Endothelial cell of umbilical vein (primary cell): ENCODE data around the gene KDM4C. TPM values are rescaled to one million over a fixed set of nuclear protein-coding genes. Genes with fewer than 3 reads are reported as not detected.

ENCODE experiments used
- BruUV-seq: library from RNA; stranded (reverse); fragments of 400-500 nt; replicated peaks from 2 replicates; lab custom pipeline; 2021; lab: Mats Ljungman, UMichigan
- CTCF ChIA-PET: fragments of 300-600, 350-600 bp; sonication (Branson Sonifier 250); formaldehyde crosslinking; loops from one replicate; lab custom pipeline; 2021; ENCODE audit warnings: antibody characterized with exemption, inconsistent platforms; lab: Charles Lee
- POLR2A ChIA-PET: fragments of 300-600, 350-600 bp; sonication (Branson Sonifier 250); formaldehyde crosslinking; loops from one replicate; lab custom pipeline; 2021; ENCODE audit warnings: antibody characterized with exemption, inconsistent platforms; lab: Charles Lee
- DNase-seq: peaks from one replicate; pipeline ENCODE4 v3.0.0-alpha.2; 2011; ENCODE audit warnings: low read depth, low spot score
- FAIRE-seq: peaks from 2 replicates; lab custom pipeline; 2011; peaks lifted over from hg19 to GRCh38; lab: Jason Lieb, UNC
- H2AFZ ChIP-seq: 2 replicates; pipeline ENCODE4 v1.6.0; 2012; ENCODE audit warnings: low read depth, low read length, control low read depth, inconsistent platforms
- H3K27ac ChIP-seq: 2 replicates; pipeline ENCODE4 v1.5.1; 2011; ENCODE audit warnings: low read depth, mild to moderate bottlenecking, control low read depth, low read length, moderate library complexity; ENCODE audit not compliant: insufficient read depth
- H3K27me3 ChIP-seq, 2 experiments: 2 replicates each; pipeline versions ENCODE4 v1.6.0 to v1.6.1; 2011; ENCODE audit warnings: low read length in 2 of 2, mixed read lengths in 1 of 2; ENCODE audit not compliant: control insufficient read depth in 2 of 2, insufficient read depth in 2 of 2
- H3K36me3 ChIP-seq, 2 experiments: 2 replicates in 1 of 2; 3 replicates in 1 of 2; pipeline ENCODE4 v1.5.1; 2011; ENCODE audit warnings: low read length in 2 of 2, mild to moderate bottlenecking in 1 of 2, moderate library complexity in 1 of 2; ENCODE audit not compliant: control insufficient read depth in 2 of 2, insufficient read depth in 2 of 2; ENCODE audit errors: extremely low read depth in 1 of 2
- H3K4me1 ChIP-seq: 3 replicates; pipeline ENCODE4 v1.5.1; 2011; ENCODE audit warnings: mild to moderate bottlenecking, low read length; ENCODE audit not compliant: control insufficient read depth, insufficient read depth; ENCODE audit errors: extremely low read depth
- H3K4me2 ChIP-seq: 2 replicates; pipeline ENCODE4 v1.6.1; 2011; ENCODE audit warnings: low read length, control low read depth, mixed read lengths; ENCODE audit not compliant: insufficient read depth
- H3K4me3 ChIP-seq, 3 experiments: fragments of 200-600 bp in 1 of 3; sonication (generic), shearing (Covaris generic) in 1 of 3; replicated peaks in 1 of 3; 2 replicates each; pipeline ENCODE4 v1.5.1; 2011 to 2016; ENCODE audit warnings: control low read depth in 3 of 3, low read length in 3 of 3, mild to moderate bottlenecking in 2 of 3, inconsistent platforms in 1 of 3, low read depth in 1 of 3, moderate library complexity in 1 of 3; ENCODE audit not compliant: insufficient read depth in 1 of 3
- H3K79me2 ChIP-seq: 2 replicates; pipeline ENCODE4 v1.6.0; 2012; ENCODE audit warnings: low read length, inconsistent platforms; ENCODE audit not compliant: control insufficient read depth, insufficient read depth
- H3K9ac ChIP-seq: replicated peaks from 2 replicates; pipeline ENCODE3; 2011; ENCODE audit warnings: low read length, control low read depth; ENCODE audit not compliant: insufficient read depth; ENCODE audit errors: extremely low read depth
- H3K9me1 ChIP-seq: replicated peaks from 3 replicates; pipeline ENCODE4 v1.6.0; 2011; ENCODE audit warnings: mild to moderate bottlenecking, low read length; ENCODE audit not compliant: control insufficient read depth, insufficient read depth; ENCODE audit errors: extremely low read depth
- H3K9me3 ChIP-seq: replicated peaks from 2 replicates; pipeline ENCODE4 v1.5.1; 2012; ENCODE audit warnings: low read length, inconsistent platforms; ENCODE audit not compliant: control insufficient read depth, insufficient read depth
- H4K20me1 ChIP-seq: replicated peaks from 2 replicates; pipeline ENCODE3; 2011; ENCODE audit warnings: mild to moderate bottlenecking, low read length; ENCODE audit not compliant: control insufficient read depth, insufficient read depth; ENCODE audit errors: extremely low read depth
- EZH2 ChIP-seq: IDR thresholded peaks from 2 replicates; pipeline ENCODE4 v1.6.1; 2012; ENCODE audit warnings: borderline replicate concordance, low read depth, mild to moderate bottlenecking, moderate library complexity, low read length, inconsistent platforms; ENCODE audit not compliant: severe bottlenecking
- FOS ChIP-seq: IDR thresholded peaks from 2 replicates; pipeline ENCODE4 v1.6.1; 2011; ENCODE audit warnings: mild to moderate bottlenecking, low read length, moderate library complexity, borderline replicate concordance; ENCODE audit not compliant: insufficient read depth
- GATA2 ChIP-seq: IDR thresholded peaks from 2 replicates; pipeline ENCODE4 v1.7.0; 2011; ENCODE audit warnings: low read depth, mild to moderate bottlenecking, moderate library complexity, mixed read lengths, low read length; ENCODE audit not compliant: insufficient read length, insufficient read depth
- MYC ChIP-seq: IDR thresholded peaks from one replicate; pipeline ENCODE4 v1.6.1; 2011; ENCODE audit warnings: mild to moderate bottlenecking, low read depth, low read length
- POLR2A ChIP-seq: IDR thresholded peaks from 2 replicates; pipeline ENCODE4 v1.6.1; 2012; ENCODE audit warnings: low read depth, mild to moderate bottlenecking, control low read depth, low read length
- dilution Hi-C: fragments of 300-500 bp; cut with MboI; formaldehyde crosslinking; loops from one replicate; pipeline ENCODE4 v1.15.0; 2019; ENCODE audit warnings: low sequenced_read_pairs; ENCODE audit not compliant: extremely low pct_ligation_motif_present
- intact Hi-C: fragments of 100-400 bp; cut with micrococcal nuclease; formaldehyde crosslinking; loops from one replicate; pipeline ENCODE4 v1.10.0; 2022
- polyA plus RNA-seq, 4 experiments: library from polyadenylated mRNA; depleted of rRNA in 3 of 4; stranded (reverse) in 3 of 4; unstranded in 1 of 4; fragments of >200 nt; gene quantifications; 2 replicates each; pipeline versions ENCODE4 v1.2.1 to v1.2.3, GENCODE V29; 2011 to 2012; ENCODE audit warnings: missing spikeins in 1 of 4
- total RNA-seq: library from RNA; stranded (reverse); gene quantifications from 2 replicates; pipeline ENCODE4 v1.2.3, GENCODE V29; 2021

Gene KDM4C
- total and polyA plus RNA-seq, 2 donors (not counting 3 experiments of a cell fraction or from before 2014, with no cell fraction given) = 5.4 to 15.0 TPM

GRCh38 chr9:6758498-6759184 is 868 bp downstream of the KDM4C start:
- Histone ChIP-seq H3K4me2 (peak overlapping the region; percentile 85), H3K4me3 (peak overlapping the region; percentile 84 to 92 (median 87)), H3K9me1 (no peaks in the 10 kb centered on the region), H3K9me3 (no peaks in the 10 kb centered on the region), H3K79me2 (peaks cover 14% of the 10 kb centered on the region), H3K27me3 (no peaks in the 10 kb centered on the region), H2AFZ (peak overlapping the region; percentile 94), H3K9ac (peak overlapping the region; percentile 97), H4K20me1 (no peaks in the 10 kb centered on the region), H3K4me1 (peaks cover 10% of the 10 kb centered on the region), H3K27ac (peak overlapping the region; percentile 93), H3K36me3 (no peaks in the 10 kb centered on the region)
- DNase-seq (peak; percentile 67), FAIRE-seq (peak; percentile 88)
- ChIA-PET POLR2A (interaction anchor here (2.0 kb wide), 1 partner anchor 21 kb away, joined by 7 read pairs; no protein-coding TSS in a partner anchor), CTCF (interaction anchor here (1.4 to 2.1 kb wide), 4 partner anchors 16 to 68 kb away, joined by 3 to 7 read pairs (median 5); no protein-coding TSS in a partner anchor)
- intact Hi-C loops = loop anchor here (2.0 to 5.0 kb wide), 3 partner anchors 22 to 144 kb away; no protein-coding TSS in a partner anchor
- no TSS peak for BruUV-seq
- TF ChIP-seq MYC = no peak
- dilution Hi-C loops = no loop called here

GRCh38 chr9:6759185-6759977 is 1.6 kb downstream of the KDM4C start:
- Histone ChIP-seq H3K9ac (peak overlapping the region; percentile 97), H3K9me3 (no peaks in the 10 kb centered on the region), H3K79me2 (peaks cover 19% of the 10 kb centered on the region), H3K4me1 (peaks cover 11% of the 10 kb centered on the region), H3K9me1 (no peaks in the 10 kb centered on the region), H3K36me3 (no peaks in the 10 kb centered on the region), H3K27ac (peak overlapping the region; percentile 93), H3K27me3 (no peaks in the 10 kb centered on the region), H2AFZ (peak overlapping the region; percentile 94), H3K4me2 (peak overlapping the region; percentile 85), H3K4me3 (peak overlapping the region; percentile 84 to 92 (median 87)), H4K20me1 (no peaks in the 10 kb centered on the region)
- TF ChIP-seq GATA2 = no peak
- no peak for TF ChIP-seq POLR2A
- peak; percentile 36 for TF ChIP-seq FOS
- no peak for TF ChIP-seq EZH2
- DNase-seq (peak; percentile 65), FAIRE-seq (no peak)
- intact Hi-C loops (loop anchor here (2.0 to 5.0 kb wide), 3 partner anchors 21 to 143 kb away; no protein-coding TSS in a partner anchor), dilution Hi-C loops (no loop called here)
- ChIA-PET POLR2A (no interaction called here), CTCF (interaction anchor here (1.4 to 2.1 kb wide), 2 partner anchors 16 to 52 kb away, joined by 4 to 6 read pairs; no protein-coding TSS in a partner anchor)
- TSS peak; percentile 7 for BruUV-seq
